GM18499 (cell line): ENCODE results near the gene CCDC89.

Experiments used
- ATAC-seq: cut with Tn5 transposase; IDR thresholded peaks from one replicate; pipeline ENCODE4 v1.9.1; 2021; ENCODE audit warnings: moderate number of reproducible peaks; ENCODE audit not compliant: insufficient read depth, unreplicated experiment

Gene CCDC89

GRCh38 chr11:85685820-85686459, at the start of gene CCDC89:
Gene CCDC89 (minus strand): TSS chr11:85686195. CDS start chr11:85686130, 65 bp downstream.
- ATAC-seq, result no peak

GRCh38 chr11:85732965-85733364, 47.0 kb upstream of the CCDC89 start:
- ATAC-seq, result no peak

- ATAC-seq, result no peak
Observed at GRCh38 chr11:85726381-85726780, 40.4 kb upstream of the CCDC89 start.

DNA sequence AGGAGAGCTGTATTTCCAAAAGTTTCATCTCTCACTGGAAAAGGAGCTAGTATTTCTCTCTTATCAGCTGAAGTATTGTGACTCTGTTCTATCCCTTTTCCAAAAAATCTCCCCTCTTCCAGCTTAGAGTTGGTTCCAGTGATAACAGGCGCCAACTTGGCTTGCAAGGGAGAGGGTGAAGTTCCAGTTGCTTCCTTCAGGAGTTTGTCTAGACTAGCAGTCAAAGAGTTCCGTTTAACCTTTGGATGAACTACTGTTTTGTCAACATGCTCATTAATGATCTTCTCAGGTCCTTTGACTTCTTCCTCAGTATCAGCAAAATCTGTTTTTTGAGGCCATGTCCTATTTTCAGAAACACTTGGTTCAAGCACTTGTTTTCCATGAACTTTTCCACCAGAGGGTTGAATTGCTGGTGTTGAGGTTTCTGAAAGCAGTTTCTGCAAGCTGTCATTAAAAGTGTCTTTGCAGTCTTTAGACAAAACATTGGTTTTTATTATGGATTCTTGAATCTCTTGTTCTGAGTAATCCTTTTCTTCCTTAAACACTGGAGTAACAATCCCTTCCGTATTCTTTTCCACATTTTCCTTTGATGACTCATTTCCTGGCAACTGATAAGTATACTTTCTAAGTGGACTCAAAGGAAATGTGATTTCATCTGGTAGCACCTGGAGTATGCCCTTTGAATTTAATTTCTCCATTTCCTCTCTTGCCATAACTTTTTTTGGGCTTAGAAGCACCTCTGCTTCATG, 39.7 kb upstream of the CCDC89 start:
- ATAC-seq, result no peak

DNA sequence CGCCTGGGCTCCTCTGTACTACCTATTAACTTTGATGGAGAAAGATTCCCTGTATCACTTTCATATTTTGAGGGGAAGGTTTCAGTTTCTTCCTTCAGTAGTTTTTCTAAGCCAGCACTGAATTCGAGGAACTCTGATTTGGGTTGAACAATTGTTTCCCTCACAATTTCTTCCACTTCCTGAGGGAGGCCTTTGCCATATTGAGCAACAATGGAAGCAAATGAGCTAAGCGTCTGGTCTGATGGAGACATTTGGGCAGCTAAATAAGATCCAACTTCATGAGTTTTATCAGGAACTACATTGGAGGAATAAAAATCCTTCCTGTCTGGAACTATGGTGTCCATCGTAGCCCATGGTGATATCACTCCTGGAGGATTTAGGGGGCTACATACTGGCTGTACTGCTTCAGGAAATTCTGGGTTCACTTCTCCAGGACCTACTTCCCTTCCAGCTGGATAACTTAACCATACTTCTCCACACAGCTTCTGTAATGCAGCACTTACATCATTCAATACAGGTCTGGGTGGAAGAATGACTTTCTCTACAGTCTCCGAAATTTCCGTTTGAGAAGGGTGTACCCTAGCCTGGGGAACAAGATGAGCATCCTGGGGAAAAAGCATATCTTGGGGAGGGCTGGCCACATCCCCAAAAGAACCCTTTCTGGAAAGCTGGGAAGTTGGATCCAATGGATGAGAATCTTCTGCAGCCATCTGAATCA, 38.9 kb upstream of the CCDC89 start:
- ATAC-seq, result no peak

DNA sequence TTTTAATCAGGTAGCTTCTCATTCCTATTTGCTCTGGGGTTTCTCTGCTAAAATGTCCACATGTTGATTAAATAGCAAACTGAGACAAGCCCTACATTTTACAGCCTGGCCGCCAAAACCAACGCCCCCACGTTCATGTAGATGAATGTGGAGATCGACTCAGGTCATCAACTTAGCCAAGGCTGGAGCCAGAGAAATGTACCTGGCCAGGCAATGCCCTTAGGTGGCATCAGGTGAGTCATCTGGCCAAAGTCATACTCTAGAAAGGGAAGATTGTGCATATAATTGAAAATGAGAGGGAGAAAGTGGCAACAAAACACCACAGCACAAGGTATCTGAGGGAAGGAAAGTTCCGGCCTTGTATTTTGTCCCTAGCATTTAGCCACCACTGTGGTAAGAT, 37.1 kb upstream of the CCDC89 start:
- ATAC-seq, result no peak

GRCh38 chr11:85721191-85721590, 35.2 kb upstream of the CCDC89 start:
- ATAC-seq, result no peak

GRCh38 chr11:85718991-85719807, 33.2 kb upstream of the CCDC89 start:
- no peak for ATAC-seq

GRCh38 chr11:85718126-85718943, 32.3 kb upstream of the CCDC89 start:
- no peak for ATAC-seq

DNA sequence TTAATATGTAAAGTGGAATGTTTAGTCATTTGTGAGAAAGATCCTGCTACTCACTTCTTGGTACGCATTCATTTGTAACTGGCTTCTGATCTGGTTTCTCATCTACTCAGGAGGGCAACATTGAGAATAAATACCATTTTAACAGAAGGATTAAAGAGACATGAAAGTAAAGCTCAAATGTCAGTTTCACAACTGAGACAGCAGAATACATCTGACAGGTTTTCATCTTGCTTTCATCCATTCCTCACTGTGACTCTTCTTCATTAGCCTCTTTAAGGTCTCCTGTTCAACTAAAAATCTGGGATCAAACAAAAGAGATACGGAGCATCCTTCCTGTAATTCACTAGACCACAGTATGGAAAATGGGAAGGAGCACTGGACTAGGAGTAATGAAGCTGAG, 31.4 kb upstream of the CCDC89 start:
- no peak for ATAC-seq

DNA sequence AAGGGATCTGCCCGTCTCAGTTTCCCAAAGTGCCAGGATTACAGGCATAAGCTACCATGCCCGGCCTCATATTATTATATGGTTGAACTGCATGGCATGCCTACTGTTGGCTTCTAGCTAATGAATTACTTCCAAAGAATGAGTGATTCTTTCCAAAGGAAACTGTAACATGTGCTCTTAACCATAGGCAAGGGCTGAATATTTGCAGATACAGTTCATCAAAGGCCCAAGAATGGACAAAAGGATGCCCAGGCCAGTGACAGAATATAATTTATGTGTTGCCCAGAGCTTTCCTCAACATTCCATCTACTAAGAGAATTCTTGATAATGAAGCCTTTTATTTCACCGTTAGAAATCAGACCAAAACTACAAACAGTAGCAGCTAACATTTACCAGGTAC, 27.0 kb upstream of the CCDC89 start:
- no peak for ATAC-seq

DNA sequence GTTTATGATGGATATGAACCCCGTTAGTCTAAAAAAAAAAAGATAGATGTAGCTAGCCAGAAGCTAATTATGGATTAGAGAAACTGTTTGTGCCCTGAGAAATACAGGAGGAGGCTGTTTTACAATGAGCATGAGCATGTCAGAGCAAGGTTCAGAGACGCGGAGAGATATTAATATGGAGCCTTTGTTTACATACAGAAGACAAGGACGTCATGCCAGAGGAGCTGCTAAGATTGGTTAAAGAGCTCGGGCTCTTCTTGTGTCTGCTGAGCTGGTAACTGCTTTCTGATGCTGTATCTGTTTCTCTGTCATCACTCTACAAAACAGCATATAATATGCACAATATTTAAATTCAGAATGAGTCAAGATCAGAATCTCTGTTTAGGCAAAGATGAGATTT, 24.9 kb upstream of the CCDC89 start:
- ATAC-seq, result no peak

GRCh38 chr11:85709941-85710702, 24.1 kb upstream of the CCDC89 start:
- no peak for ATAC-seq

- ATAC-seq, result no peak
Observed at GRCh38 chr11:85705800-85706199, 19.8 kb upstream of the CCDC89 start.

DNA sequence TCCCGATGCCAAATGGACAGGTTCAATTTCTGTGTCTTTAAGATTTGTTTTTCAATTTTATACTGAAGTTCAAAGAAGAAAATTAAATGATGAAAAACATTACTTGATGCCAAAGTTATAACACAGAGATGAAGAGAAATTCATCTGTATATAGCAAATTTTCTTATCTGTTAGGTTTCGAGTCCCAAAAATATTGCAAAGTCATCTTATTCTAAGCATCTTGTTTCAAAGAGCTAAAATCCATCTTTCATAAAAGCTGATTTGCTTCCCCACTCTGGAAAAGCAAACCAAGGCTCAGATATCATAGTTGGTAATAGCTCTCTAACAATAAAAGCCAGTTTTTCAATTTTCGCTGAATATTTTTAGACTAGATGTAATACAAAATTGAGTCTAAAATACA, 19.0 kb upstream of the CCDC89 start:
- ATAC-seq, result no peak

DNA sequence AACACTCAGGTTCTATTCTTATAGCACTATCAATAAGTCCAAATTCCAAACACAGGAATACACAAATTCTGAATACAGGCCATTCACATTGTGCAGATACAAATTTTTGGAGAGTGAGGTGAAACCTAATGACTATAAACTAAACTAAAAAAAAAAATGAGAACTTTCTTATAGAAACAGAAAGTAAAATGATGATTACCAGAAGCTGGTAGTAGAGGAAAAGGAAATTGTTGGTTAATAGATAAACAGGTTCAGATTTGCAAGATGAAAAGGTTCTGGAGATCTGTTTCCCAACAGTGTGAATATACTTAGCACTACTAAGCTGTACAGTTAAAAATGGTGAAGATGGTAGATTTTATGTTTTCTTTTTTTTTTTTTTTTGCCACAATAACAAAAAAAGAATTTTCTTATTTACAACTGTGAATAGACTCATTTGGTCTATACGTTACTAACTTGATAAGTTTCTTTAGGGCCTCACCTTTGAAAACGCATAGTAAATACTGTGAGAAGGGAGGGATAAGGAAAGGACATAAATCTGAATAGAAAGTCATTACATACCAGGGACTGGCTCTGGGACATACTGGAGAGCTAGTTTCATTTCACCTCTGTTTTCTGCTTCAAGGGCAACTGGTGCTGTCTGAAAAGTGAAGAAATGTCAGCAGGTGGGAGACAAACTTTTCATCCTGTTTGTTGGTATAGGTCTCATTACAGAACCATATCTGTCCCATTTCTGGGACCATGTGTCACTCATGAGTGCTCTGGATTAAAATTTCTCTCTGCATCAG, 14.2 kb upstream of the CCDC89 start:
- peak; percentile 93 for ATAC-seq

GRCh38 chr11:85698195-85698594, 12.2 kb upstream of the CCDC89 start:
- no peak for ATAC-seq

DNA sequence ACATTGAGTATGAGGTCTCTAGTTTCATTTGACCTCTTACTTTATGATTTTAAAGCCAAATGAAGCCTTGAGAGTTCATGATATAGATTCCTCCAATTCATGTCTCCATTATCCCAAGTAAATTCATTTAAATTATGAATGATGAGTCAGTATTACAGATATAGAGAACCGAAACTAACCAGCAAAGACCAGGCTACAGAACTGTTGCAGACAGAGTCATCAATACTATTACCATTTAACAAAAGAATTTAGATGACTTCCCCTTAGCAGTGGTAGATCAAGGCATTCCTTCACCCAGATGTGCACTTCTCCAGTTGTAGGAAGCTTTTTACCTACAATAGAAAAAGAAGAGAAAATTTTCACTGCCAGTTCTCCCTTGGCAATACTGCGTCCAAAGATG, 11.8 kb upstream of the CCDC89 start:
- no peak for ATAC-seq
